Psoas muscle (tissue), 8 donors: Measurements from ENCODE around the gene ELFN2. TPM values are rescaled to one million over a fixed set of nuclear protein-coding genes. Genes with fewer than 3 reads are reported as not detected.

Experiments used
- ATAC-seq, 4 donors: fragments of 200-7000 bp; cut with Tn5 transposase; one replicate each; pipeline ENCODE4 v1.9.1; 2020; ENCODE audit warnings: moderate library complexity in 3 of 4, mild to moderate bottlenecking in 2 of 4
- DNase-seq, 2 donors: peaks; one replicate each; pipeline ENCODE4 v3.0.0-alpha.2; 2020
- H3K27ac ChIP-seq: fragments of 200-600 bp; one replicate; pipeline ENCODE4 v1.8.0; 2022
- H3K27me3 ChIP-seq, 3 donors: fragments of 200-600 bp in 1 of 3; one replicate each; pipeline versions ENCODE4 v1.6.1 to v1.8.0; 2013 to 2022; ENCODE audit warnings: low read length in 2 of 3, mild to moderate bottlenecking in 2 of 3, moderate library complexity in 1 of 3; ENCODE audit not compliant: insufficient read depth in 3 of 3
- H3K36me3 ChIP-seq, 2 donors: fragments of 200-600 bp in 1 of 2; one replicate each; pipeline versions ENCODE4 v1.6.1 to v1.8.0; 2013 to 2022; ENCODE audit warnings: low read depth in 1 of 2, mild to moderate bottlenecking in 1 of 2, moderate library complexity in 1 of 2; ENCODE audit not compliant: insufficient read depth in 1 of 2
- H3K4me1 ChIP-seq: fragments of 200-600 bp; one replicate; pipeline ENCODE4 v1.8.0; 2022
- H3K4me3 ChIP-seq: fragments of 200-600 bp; one replicate; pipeline ENCODE4 v1.8.0; 2022; ENCODE audit warnings: mild to moderate bottlenecking
- H3K9me3 ChIP-seq: fragments of 200-600 bp; one replicate; pipeline ENCODE4 v1.8.0; 2022
- CTCF ChIP-seq: fragments of 200-600 bp; IDR thresholded peaks from one replicate; pipeline ENCODE4 v1.8.0; 2022; ENCODE audit warnings: antibody characterized with exemption
- WGBS, 3 donors: extraction: QIAGEN DNeasy Blood & Tissue Kit; methylation state at CpG; one replicate each; pipeline versions ENCODE4 v1.1.6 to v1.1.7; 2013; 5-methylcytosine and 5-hydroxymethylcytosine counted together
- intact Hi-C, 2 donors: fragments of 100-400 bp; cut with DNase I; formaldehyde crosslinking; loops; one replicate each; pipeline versions ENCODE4 v1.11.0 to v1.14.2; 2022
- polyA plus RNA-seq, 3 donors: library from polyadenylated mRNA; stranded (reverse); fragments of 200-250 nt; gene quantifications; one replicate each; pipeline ENCODE4 v1.2.3, GENCODE V29; 2013
- total RNA-seq, 4 donors: library from RNA; stranded (reverse); fragmentation: NEBNext Ultra II Directional in 2 of 4; extraction: Animal tissue kit (Norgen Biotek cat#: 25700) in 2 of 4; gene quantifications; one replicate each; pipeline versions ENCODE4 v1.2.1 to v1.2.4, GENCODE V29; 2021 to 2023
- donor health status: healthy with polysubstance abuse.
- donor health status: DM: no; HTN: no; CAD: no; lungs with moderate emphysema.
- donor health status: Bipolar disorder and iron deficiency.
- donor health status: healthy.
- donor health status: DM: yes; HTN: yes; CAD: no.
- donor health status: DM: no; HTN: no; CAD: no.
- donor health status: DM: no; HTN: no; CAD: no.
- donor health status: DM: yes; HTN: yes; CAD: no.

The ELFN2 gene
- total and polyA plus RNA-seq, 7 donors: 0.01 to 0.05 (median 0.01) TPM; not detected in 4

DNA sequence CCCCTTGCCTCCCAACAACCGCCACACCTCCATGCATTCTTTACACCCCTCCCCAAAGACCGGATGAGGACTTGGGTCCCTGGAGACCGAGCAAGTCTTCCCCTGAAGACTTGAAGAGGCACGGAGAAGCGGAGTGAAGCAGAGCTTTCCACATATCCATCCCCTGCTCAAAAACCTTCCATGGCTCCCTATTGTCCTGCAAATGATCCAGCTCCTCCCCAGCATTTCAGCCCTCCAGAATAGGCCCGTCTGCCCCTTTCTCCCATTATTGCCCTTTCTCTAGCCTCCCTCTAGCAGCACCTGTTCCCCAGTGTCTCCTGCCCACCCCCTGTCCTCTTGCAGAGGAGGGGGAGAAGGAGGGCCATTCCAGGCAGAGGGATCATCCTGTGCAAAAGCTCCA lies 85.2 kb downstream of the ELFN2 start:
- ATAC-seq (no peak), DNase-seq (no peak)
- WGBS, 3 donors: 66 to 76% (median 72%) methylated on average over 6 of the region's 6 CpGs
- TF ChIP-seq CTCF: no peak
- H3K27ac ChIP-seq: no peak overlapping the region
- no peak overlapping the region for H3K4me3 ChIP-seq
- intact Hi-C loops: no loop called here
- no peaks in the 10 kb centered on the region for H3K4me1 ChIP-seq
- no peaks in the 10 kb centered on the region for H3K36me3 ChIP-seq
- peaks cover 0 to 38% (median 9%) of the 10 kb centered on the region in 3 donors for H3K27me3 ChIP-seq
- H3K9me3 ChIP-seq: no peaks in the 10 kb centered on the region

- H3K9me3 ChIP-seq: no peaks in the 10 kb centered on the region
- intact Hi-C loops: no loop called here
- H3K4me3 ChIP-seq: no peak overlapping the region
- no peak for TF ChIP-seq CTCF
- 35 to 39% (median 36%) methylated on average over 24 of the region's 24 CpGs for WGBS, 3 donors
- no peak overlapping the region for H3K27ac ChIP-seq
- DNase-seq (no peak), ATAC-seq (no peak)
- no peaks in the 10 kb centered on the region for H3K36me3 ChIP-seq
- H3K4me1 ChIP-seq: no peaks in the 10 kb centered on the region
- peaks cover 0 to 51% (median 11%) of the 10 kb centered on the region in 3 donors for H3K27me3 ChIP-seq
These were observed 86.7 kb downstream of the ELFN2 start for GRCh38 chr22:37340331-37341262.

GRCh38 chr22:37338539-37339246 lies 88.6 kb downstream of the ELFN2 start:
- intact Hi-C loops: no loop called here
- DNase-seq (no peak), ATAC-seq (no peak)
- Histone ChIP-seq H3K4me1 (no peaks in the 10 kb centered on the region), H3K36me3 (no peaks in the 10 kb centered on the region), H3K27ac (no peak overlapping the region), H3K9me3 (no peaks in the 10 kb centered on the region), H3K27me3 (peaks cover 0 to 62% (median 25%) of the 10 kb centered on the region in 3 donors), H3K4me3 (no peak overlapping the region)
- WGBS, 3 donors: 84 to 91% (median 85%) methylated on average over 10 of the region's 10 CpGs
- no peak for TF ChIP-seq CTCF

DNA sequence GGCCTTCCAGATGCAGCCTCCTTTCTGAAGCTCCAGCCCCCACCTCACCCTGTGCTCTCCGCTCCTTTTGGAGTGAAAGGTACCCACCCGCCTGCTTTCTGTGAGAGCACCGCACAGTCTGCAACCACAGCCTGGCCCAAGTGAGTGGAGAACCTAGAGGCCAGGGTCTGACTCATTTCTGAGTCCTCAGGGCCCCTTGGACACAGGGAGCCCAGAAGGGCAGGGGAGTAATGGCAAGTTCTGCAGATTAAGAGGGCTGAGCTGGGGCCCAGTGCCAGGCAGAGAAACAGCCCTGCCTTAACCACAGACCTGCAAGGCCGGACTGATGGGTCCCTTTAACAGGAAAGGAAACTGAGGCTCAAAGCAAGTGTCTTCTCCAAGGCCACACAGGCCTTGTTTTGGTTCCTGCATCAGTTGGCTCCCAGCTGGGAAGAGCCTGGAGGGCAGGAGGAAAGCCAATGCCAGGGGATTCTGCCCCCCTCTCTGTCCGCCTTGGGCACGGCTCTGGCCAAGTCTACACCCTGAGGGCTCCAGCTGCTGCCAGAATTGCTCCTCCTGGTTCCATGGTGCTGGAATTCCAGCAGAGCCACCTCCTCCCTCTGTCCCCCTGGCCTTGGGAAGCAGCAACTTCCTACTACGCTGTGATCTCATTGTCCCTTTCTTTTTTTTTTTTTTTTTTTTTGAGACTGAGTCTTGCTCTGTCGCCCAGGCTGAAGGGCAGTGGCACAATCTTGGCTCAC lies 89.9 kb downstream of the ELFN2 start:
- Histone ChIP-seq H3K27ac (no peak overlapping the region), H3K4me1 (no peaks in the 10 kb centered on the region), H3K9me3 (no peaks in the 10 kb centered on the region), H3K36me3 (no peaks in the 10 kb centered on the region), H3K27me3 (peaks cover 0 to 75% (median 32%) of the 10 kb centered on the region in 3 donors), H3K4me3 (no peak overlapping the region)
- ATAC-seq: no peak
- intact Hi-C loops: no loop called here
- WGBS, 3 donors: 47 to 70% (median 51%) methylated on average over 8 of the region's 8 CpGs
- TF ChIP-seq CTCF: no peak
- DNase-seq: no peak
